ENCODE results near the gene MYH16.

- no peak for TF ChIP-seq SUZ12 (IDR thresholded peaks at IDR 0.05; ENCODE audit: extremely low read depth, insufficient read depth, insufficient read length)
- no peak for TF ChIP-seq ZNF274 (IDR thresholded peaks at IDR 0.05; ENCODE audit: low read depth, low read length)
- no peak for TF ChIP-seq YY1 (IDR thresholded peaks at IDR 0.05; ENCODE audit: insufficient read depth, insufficient read length)
Measured at GRCh38 chr7:99268577-99268908, 4.1 kb upstream of the MYH16 start.
